GM10248 (cell line): Measurements from ENCODE around the gene MYLK.

Source experiments
- CTCF ChIA-PET: fragments of 300-600 bp; sonication (Branson Sonifier 250); formaldehyde crosslinking; extraction: SDS; loops from one replicate; lab custom pipeline; 2021; ENCODE audit warnings: antibody characterized with exemption; lab: Yijun Ruan, JAX
- POLR2A ChIA-PET: fragments of 350-650 bp; sonication (Branson Sonifier 250); formaldehyde crosslinking; extraction: SDS; loops from one replicate; lab custom pipeline; 2020; ENCODE audit warnings: antibody characterized with exemption; lab: Yijun Ruan, JAX
- DNase-seq: peaks from one replicate; pipeline ENCODE4 v3.0.0; 2012; ENCODE audit errors: extremely low spot score
- TF ChIP-seq, protein P1 (sequence below): IDR thresholded peaks from 2 replicates; pipeline ENCODE4 v1.5.1; 2012; ENCODE audit warnings: mild to moderate bottlenecking, low read depth; ENCODE audit errors: extremely low read depth, missing control alignments, control extremely low read depth

MYLK gene, protein sequence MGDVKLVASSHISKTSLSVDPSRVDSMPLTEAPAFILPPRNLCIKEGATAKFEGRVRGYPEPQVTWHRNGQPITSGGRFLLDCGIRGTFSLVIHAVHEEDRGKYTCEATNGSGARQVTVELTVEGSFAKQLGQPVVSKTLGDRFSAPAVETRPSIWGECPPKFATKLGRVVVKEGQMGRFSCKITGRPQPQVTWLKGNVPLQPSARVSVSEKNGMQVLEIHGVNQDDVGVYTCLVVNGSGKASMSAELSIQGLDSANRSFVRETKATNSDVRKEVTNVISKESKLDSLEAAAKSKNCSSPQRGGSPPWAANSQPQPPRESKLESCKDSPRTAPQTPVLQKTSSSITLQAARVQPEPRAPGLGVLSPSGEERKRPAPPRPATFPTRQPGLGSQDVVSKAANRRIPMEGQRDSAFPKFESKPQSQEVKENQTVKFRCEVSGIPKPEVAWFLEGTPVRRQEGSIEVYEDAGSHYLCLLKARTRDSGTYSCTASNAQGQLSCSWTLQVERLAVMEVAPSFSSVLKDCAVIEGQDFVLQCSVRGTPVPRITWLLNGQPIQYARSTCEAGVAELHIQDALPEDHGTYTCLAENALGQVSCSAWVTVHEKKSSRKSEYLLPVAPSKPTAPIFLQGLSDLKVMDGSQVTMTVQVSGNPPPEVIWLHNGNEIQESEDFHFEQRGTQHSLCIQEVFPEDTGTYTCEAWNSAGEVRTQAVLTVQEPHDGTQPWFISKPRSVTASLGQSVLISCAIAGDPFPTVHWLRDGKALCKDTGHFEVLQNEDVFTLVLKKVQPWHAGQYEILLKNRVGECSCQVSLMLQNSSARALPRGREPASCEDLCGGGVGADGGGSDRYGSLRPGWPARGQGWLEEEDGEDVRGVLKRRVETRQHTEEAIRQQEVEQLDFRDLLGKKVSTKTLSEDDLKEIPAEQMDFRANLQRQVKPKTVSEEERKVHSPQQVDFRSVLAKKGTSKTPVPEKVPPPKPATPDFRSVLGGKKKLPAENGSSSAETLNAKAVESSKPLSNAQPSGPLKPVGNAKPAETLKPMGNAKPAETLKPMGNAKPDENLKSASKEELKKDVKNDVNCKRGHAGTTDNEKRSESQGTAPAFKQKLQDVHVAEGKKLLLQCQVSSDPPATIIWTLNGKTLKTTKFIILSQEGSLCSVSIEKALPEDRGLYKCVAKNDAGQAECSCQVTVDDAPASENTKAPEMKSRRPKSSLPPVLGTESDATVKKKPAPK (N-terminal part only)

DNA sequence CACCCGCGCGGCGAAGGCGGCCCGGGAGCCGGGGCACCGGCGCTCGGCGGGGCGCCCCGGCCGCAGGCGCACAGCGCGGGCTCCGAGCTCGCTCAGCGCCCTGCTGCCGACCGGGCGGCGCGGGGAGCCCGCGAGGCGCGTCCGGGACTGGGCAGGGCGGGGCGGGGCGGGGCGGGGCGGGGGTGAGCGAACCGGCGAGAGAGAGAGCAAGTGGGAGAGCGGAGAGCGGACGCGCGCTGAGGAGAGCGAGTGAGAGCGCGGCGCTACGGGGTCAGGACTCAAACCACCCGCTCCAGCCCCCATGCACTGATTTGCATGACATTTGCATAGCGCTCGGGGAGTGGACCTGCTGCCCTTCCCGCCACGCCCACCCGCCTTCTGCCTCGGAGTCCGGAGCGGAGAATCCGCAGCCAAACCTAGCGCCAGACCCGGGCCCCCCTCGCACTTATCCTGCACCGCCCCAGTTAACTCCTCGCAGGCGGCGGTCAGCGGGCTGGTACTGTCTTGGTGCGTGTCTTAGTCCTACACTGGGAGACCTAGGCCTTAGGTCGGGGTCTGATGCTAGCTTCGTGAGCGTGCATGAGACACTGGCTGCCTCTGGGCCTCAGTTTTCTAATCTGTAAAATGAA lies at the start of gene MYLK:
Gene MYLK (minus strand): TSS at position 130 of the 629 bp plus-strand sequence. CDS start 90,491 bp downstream, outside the sequence.
- TF ChIP-seq, protein P1, sequence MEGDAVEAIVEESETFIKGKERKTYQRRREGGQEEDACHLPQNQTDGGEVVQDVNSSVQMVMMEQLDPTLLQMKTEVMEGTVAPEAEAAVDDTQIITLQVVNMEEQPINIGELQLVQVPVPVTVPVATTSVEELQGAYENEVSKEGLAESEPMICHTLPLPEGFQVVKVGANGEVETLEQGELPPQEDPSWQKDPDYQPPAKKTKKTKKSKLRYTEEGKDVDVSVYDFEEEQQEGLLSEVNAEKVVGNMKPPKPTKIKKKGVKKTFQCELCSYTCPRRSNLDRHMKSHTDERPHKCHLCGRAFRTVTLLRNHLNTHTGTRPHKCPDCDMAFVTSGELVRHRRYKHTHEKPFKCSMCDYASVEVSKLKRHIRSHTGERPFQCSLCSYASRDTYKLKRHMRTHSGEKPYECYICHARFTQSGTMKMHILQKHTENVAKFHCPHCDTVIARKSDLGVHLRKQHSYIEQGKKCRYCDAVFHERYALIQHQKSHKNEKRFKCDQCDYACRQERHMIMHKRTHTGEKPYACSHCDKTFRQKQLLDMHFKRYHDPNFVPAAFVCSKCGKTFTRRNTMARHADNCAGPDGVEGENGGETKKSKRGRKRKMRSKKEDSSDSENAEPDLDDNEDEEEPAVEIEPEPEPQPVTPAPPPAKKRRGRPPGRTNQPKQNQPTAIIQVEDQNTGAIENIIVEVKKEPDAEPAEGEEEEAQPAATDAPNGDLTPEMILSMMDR = no peak
- DNase-seq = peak; percentile 77
- POLR2A ChIA-PET = no interaction called here
- CTCF ChIA-PET = interaction anchor here (1.2 kb wide), 1 partner anchor 148 kb away, joined by 3 read pairs; the partner anchor contains the start of gene KALRN

GRCh38 chr3:123930445-123930844 lies 46.3 kb upstream of the MYLK start:
- TF ChIP-seq, protein P1 = no peak
- POLR2A ChIA-PET = no interaction called here
- DNase-seq = no peak
- CTCF ChIA-PET = interaction anchor here (1.6 kb wide), 1 partner anchor 9 kb away, joined by 4 read pairs; no protein-coding TSS in a partner anchor

- CTCF ChIA-PET = no interaction called here
- DNase-seq = no peak
- TF ChIP-seq, protein P1 = no peak
- POLR2A ChIA-PET = no interaction called here
Measured at GRCh38 chr3:123929325-123929724, 45.2 kb upstream of the MYLK start.

- CTCF ChIA-PET = interaction anchor here (1.7 kb wide), 1 partner anchor 10 kb away, joined by 4 read pairs; no protein-coding TSS in a partner anchor
- POLR2A ChIA-PET = no interaction called here
- TF ChIP-seq, protein P1 = no peak
- DNase-seq = no peak
Measured at GRCh38 chr3:123926396-123926795, 42.3 kb upstream of the MYLK start.

GRCh38 chr3:123920868-123921267 lies 36.7 kb upstream of the MYLK start:
- DNase-seq = no peak
- TF ChIP-seq, protein P1 = no peak
- POLR2A ChIA-PET = no interaction called here
- CTCF ChIA-PET = interaction anchor here (1.5 kb wide), 1 partner anchor 11 kb away, joined by 4 read pairs; no protein-coding TSS in a partner anchor
